GM08714 (cell line): ENCODE measurements around the gene ZEB2.

Experiments
- H3K4me3 ChIP-seq: fragments of 200-500 bp; sonication (Bioruptor generic); 2 replicates; pipeline ENCODE4 v1.5.1; 2014; ENCODE audit warnings: mild to moderate bottlenecking, low read length, inconsistent platforms
- ZNF274 ChIP-seq: IDR thresholded peaks from 2 replicates; pipeline ENCODE4 v1.6.1; 2012; ENCODE audit warnings: mild to moderate bottlenecking, low read depth, low read length

ZEB2 gene

GRCh38 chr2:144453486-144454158, 66.3 kb downstream of the ZEB2 start:
- no peak for TF ChIP-seq ZNF274
- H3K4me3 ChIP-seq: no peak overlapping the region

DNA sequence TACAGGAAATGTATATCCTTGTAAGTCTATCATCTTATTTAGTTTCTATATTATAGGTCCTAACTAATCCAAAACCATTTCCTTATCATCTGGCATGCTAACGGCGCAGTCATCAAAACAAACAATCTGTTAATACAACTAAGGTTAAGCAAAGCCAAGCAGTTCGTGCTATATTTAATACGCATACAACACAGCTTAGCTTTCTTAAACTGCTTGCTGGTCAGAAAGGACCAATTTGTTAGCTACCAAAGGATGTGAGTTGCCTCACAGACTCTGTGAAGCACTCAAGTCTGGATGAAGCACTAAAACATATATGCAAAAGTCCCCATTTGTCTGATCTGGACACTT, 67.0 kb downstream of the ZEB2 start:
- no peak overlapping the region for H3K4me3 ChIP-seq
- no peak for TF ChIP-seq ZNF274

DNA sequence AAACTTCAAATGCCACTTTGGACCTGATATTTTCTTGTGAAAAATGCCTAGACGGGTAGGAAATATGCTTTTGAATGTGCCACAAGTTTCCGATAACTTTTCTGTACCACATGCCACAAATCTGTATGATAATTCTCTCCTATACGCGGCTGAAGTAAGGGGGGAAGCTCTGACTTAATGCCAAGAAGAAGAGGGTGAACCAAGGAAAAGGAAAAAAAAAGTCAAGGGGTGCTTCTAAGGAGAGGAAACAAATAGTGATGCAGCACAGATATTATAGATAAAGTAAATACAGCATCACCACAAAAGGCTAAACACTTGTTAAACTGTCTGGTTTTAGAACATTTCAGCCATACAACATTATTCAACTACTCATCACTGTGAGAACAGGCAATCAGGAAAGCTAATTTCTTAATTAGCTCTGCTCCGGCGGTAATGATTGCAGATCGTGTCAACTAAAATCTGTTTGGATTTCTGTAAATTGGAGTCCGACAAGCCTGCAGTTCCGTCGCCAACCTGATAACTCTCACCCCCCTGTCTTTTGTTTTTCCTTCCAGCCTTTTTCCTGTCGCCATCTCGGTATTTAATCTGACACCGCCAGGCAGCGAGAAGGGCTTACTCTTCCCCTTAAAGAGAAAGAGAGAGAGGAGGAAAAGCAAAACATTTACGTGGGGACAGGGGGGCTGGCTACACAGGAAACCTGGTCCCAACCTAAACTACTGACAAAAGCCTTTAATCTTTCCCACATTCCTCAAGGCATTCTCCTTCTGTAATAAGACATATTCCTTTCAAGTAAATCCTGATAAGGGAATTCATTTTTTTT, 67.5 kb downstream of the ZEB2 start:
- H3K4me3 ChIP-seq: no peak overlapping the region

GRCh38 chr2:144451443-144451842, 68.5 kb downstream of the ZEB2 start:
- no peak overlapping the region for H3K4me3 ChIP-seq
- no peak for TF ChIP-seq ZNF274

More for the DNA sequence above, 67.5 kb downstream of the ZEB2 start:
- no peak for TF ChIP-seq ZNF274

DNA sequence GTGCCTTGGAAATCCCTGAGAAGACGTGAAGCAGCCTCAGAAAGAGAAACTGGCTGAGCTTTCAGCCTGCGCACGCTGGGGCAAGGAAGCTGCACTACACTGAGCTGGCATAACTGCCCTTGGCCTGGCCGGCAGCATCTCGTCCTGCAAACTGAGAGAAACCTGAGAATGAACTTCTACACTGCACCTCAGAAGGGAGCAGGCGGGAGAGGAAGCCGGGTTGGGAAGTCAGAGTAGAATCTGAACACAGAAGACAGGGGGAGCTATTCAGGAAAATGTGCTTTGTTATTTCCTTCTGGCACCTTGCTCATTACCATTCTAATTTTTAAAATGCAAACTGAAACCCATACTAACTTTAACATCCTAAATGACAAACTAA, 70.9 kb downstream of the ZEB2 start:
- no peak for TF ChIP-seq ZNF274
- no peak overlapping the region; the same call in 1 of the 2 replicates for H3K4me3 ChIP-seq

DNA sequence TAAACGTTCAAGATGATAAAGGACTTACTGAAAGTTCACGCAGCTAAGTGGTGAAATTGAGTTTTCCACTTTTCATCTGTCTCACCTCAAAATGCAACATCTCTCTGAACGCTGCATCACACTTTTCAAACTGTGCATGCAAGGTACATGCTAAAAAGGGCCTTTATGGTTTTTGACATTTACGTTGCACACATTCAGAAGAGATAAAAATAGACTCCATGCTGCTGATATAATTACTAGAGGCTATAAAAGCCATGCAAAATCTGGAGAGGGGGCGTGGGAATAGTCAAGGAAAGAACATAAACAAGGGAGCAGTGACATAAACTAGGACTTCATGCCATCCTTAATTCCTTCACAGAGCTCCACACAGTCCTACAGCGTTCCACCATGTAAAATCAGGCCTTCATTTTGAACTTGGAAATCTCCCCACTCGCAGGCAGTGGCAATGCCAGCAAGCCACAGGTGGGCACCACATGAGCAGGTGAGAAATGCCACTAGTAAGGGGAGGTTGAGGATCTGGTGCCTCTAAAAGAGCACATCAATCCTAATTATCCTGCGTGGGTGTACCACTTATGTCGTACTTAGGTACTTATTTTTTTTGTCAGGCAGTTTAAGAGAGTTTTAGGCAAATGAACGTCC, 71.4 kb downstream of the ZEB2 start:
- H3K4me3 ChIP-seq: no peak overlapping the region; the same call in 1 of the 2 replicates
- TF ChIP-seq ZNF274: no peak

DNA sequence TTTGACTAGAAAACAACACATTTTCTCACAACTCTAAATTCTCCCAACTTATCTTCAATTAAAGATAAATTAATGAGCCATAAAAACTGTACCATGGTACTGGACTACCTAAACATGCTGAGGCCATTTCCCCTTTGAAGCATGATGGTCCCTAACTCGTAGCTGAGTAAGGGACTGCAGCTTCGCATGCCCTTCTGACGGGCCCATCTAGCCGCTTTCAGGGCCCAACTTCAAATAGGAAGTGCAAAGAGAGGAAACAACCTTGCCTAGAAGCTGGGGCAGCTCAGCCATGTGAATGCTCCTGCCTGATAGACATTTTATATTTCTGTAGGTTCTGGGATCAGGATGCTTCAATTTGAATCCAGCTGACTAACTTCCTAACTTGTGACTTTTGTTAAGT, 72.4 kb downstream of the ZEB2 start:
- no peak overlapping the region for H3K4me3 ChIP-seq
- TF ChIP-seq ZNF274: no peak

DNA sequence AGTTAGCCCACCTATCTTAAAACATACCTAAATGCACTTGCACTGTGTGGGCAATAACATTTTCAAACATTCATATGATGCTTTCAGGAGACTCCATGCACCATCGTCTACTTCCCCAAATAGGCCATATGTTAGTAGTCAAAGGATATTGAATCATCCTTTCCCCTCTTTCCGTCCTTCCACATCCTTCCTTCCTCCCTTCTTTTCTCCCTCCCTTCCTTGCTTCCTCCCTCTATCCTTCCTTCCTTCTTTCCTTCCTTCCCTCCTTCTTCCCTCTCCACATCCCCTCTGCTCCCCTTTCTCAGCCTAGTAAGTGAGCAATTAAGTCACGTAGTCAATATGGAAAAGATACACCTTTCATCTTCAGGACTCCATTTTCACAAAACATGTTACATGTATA, 73.8 kb downstream of the ZEB2 start:
- no peak for TF ChIP-seq ZNF274

GRCh38 chr2:144445196-144445595, 74.7 kb downstream of the ZEB2 start:
- no peak overlapping the region for H3K4me3 ChIP-seq
- TF ChIP-seq ZNF274: no peak

More for the DNA sequence above, 73.8 kb downstream of the ZEB2 start:
- no peak overlapping the region for H3K4me3 ChIP-seq

GRCh38 chr2:144443837-144444817, 75.8 kb downstream of the ZEB2 start:
- no peak for TF ChIP-seq ZNF274
- H3K4me3 ChIP-seq: no peak overlapping the region

GRCh38 chr2:144441711-144442141, 78.2 kb downstream of the ZEB2 start:
- no peak overlapping the region for H3K4me3 ChIP-seq
- TF ChIP-seq ZNF274: no peak

GRCh38 chr2:144439993-144440392, 79.9 kb downstream of the ZEB2 start:
- TF ChIP-seq ZNF274: no peak
- no peak overlapping the region for H3K4me3 ChIP-seq

GRCh38 chr2:144438801-144439631, 80.9 kb downstream of the ZEB2 start:
- no peak for TF ChIP-seq ZNF274
- H3K4me3 ChIP-seq: no peak overlapping the region

- no peak overlapping the region for H3K4me3 ChIP-seq
- TF ChIP-seq ZNF274: no peak
Observed at GRCh38 chr2:144437636-144438035, 82.3 kb downstream of the ZEB2 start.
